ENCODE results near the gene CNKSR1.
A peak's percentile ranks its signal among the peaks of the same experiment; 100 is the strongest.

The CNKSR1 gene

GRCh38 chr1:26161415-26162219, 15.7 kb upstream of the CNKSR1 start:
- DNase-seq, result peak; percentile 50 to 62

GRCh38 chr1:26162220-26162709, 15.0 kb upstream of the CNKSR1 start:
- DNase-seq, result no peak

DNA sequence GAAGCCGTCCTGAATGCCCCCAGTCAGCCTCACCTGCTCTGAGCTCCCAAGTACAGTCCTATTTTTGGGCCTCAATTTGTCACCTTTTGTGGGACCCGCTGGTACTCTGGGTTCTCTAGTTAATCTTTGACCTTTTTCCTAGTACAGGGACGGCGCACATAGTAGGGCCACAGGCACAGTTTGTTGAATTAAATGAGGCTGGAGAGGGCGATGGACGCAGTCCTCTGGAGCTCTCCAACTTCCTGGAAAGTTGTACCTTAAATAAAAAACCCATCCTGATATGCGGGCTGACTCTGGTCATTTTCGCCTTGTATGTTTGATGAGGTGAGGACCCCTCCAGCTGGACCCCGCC, 13.6 kb upstream of the CNKSR1 start:
- DNase-seq, result no peak

GRCh38 chr1:26164036-26164860, 13.0 kb upstream of the CNKSR1 start:
- DNase-seq, result peak in 1 of 2 experiments; percentile 18

- no peak for DNase-seq
Measured at GRCh38 chr1:26164861-26165842, 12.1 kb upstream of the CNKSR1 start.

DNA sequence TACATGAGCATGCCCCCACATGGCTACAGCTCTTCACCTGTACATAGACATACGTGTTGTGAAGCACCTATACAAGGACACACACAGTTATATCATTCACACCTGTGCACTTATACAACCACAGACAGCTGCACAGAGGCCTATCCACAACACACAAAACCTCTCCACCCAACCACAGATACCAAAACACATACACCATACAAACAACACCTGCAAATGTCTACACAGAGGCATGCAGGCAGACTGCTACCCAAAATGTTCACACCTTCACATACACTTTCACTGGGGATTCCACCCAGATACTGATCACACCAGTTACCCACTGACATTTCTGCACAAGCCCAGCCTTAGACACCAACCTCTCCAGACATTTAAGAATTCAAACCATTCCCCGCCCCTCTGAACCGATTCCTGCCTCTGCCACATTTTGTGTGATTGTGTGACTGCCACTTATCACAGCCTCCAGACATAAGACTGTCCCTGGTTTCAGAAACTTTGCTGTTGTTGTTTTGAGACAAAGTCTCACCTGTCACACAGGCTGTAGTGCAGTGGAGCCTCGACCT, 10.5 kb upstream of the CNKSR1 start:
- no peak for DNase-seq

GRCh38 chr1:26168410-26169197, 8.7 kb upstream of the CNKSR1 start, which contains the start of gene C1orf232:
Gene C1orf232 (minus strand): TSS chr1:26168963. CDS start chr1:26168499, 464 bp downstream.
- peak; percentile 52 to 62 for DNase-seq

DNA sequence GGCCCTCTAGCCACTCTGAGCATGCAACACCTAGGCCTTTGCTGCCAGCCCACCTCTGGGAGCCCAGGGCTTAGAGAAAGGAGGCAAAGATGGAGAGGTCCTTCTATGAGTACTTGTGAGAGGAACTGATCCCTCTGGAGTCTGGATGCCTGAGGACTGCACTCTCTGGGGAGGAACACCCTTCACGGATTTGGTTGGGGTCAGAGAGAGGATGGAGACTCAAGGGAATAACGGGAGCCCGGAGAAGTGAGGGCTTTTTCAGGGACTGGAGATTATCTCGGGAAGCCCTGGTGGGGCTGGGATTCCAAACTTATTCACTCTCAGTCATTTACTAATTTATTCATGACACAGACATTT, 8.1 kb upstream of the CNKSR1 start:
- no peak for DNase-seq

- DNase-seq, result peak; percentile 83 to 93
Measured at GRCh38 chr1:26169669-26170471, 7.4 kb upstream of the CNKSR1 start, which contains the start of gene ZNF593. Gene ZNF593 (plus strand): TSS chr1:26169908. CDS start chr1:26169984, 76 bp downstream.

DNA sequence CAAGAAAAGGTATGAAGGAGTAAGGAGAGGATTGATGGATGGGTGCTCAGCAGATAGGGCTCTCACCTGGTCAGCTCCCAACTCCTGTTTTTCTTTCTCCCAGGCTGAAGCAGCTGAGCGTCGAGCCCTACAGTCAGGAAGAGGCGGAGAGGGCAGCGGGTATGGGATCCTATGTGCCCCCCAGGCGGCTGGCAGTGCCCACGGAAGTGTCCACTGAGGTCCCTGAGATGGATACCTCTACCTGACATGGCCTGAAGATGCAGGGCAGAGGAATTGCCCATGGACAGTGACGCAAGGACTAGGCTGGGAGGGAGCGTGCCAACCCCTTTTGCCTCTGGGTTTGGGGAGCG, 6.8 kb upstream of the CNKSR1 start:
- no peak for DNase-seq

- DNase-seq, result no peak
Measured at GRCh38 chr1:26171084-26172072, 5.9 kb upstream of the CNKSR1 start, which contains the start of gene ZNF593OS. Gene ZNF593OS (minus strand): TSS chr1:26171832. CDS start chr1:26171661, 171 bp downstream.

- no peak for DNase-seq
Measured at GRCh38 chr1:26175346-26175745, 1.9 kb upstream of the CNKSR1 start.

- DNase-seq, result no peak
Measured at GRCh38 chr1:26180010-26180506, 2.8 kb downstream of the CNKSR1 start.

DNA sequence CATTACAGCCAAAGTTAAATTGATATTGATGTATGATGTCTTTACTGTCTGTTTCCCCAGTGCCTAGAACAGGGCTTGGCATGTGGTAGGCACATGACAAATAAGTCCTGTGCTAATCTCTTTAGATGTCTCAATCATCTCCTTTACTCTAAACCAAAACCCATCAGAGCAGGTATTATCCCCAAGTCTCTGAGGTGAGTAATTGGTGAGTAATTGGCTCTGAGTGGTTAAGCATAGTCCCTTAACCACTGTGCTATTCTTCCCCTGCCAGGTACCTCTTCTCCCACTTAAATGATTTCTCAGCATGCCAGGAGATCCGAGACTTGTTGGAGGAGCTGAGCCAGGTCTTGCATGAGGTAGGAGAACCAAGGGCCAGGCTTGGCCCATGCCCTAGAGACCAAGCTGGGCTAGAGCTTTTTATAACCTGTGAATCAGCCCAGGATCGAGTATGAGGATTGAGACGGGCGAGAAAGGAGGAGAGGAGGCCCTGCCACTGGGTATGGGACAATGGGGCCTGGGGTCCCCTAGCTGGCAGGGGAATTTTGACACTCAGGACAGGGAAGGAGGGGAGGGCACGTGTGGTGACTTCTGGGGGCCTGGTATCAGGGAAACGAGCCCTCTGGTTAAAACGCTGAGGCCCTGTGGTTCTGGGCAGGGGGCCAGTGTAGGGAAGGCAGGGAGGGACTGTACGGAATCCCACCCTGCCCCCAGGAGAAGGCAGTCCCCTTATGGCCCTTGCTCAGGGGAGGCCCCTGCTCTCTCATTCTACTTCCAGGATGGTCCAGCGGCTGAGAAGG, 4.5 kb downstream of the CNKSR1 start:
- no peak for DNase-seq

- no peak for DNase-seq
Measured at GRCh38 chr1:26182383-26182696, 5.0 kb downstream of the CNKSR1 start.

DNA sequence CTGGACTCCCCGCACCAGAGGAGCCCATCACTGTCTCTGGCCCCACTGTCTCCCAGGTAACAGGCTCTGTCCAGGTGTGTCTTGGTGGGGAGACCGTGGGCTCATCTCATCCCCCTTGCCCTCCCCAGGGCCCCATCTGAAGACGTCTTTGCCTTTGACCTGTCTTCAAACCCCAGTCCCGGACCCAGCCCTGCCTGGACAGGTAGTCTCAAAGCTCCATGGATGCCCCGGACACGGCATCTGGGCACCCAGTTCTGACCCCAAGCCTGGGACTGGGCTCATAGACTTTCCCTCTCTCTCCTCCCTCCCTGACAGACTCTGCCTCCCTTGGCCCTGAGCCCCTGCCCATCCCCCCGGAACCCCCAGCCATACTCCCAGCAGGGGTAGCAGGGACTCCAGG, 6.8 kb downstream of the CNKSR1 start:
- no peak for DNase-seq

DNA sequence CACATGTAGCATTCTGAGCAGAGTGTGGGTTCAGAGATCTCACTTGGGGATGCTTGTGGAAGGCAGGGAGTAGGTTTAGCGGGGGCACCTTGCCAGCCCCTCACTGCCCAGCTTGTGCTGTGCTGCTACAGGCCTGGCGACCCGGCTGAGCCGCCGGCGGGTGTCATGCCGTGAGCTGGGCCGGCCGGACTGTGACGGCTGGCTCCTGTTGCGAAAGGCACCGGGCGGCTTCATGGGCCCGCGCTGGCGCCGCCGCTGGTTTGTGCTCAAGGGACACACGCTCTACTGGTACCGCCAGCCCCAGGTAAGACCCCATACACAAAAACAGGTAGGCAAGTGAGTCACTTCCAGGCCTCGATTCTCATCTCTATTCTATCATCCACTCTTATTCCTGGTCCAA, 7.6 kb downstream of the CNKSR1 start:
- DNase-seq, result no peak

DNA sequence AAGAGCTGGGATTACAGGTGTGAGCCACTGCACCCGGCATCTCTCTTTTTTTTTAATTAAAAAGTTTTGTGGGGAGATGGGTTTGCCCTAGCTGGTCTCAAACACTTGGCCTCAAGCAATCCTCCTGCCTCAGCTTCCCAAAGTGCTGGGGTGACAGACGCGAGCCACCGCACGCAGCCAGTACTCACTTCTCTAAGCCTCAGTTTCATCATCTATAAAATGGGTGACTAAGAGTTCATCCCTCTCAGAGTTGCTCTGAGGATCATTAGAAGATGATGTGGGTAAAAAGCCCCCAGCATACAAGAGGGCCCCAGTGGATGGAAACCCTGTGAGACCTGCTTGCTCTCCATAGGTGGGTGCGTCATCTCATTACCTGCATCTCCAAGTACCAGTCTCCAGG, 10.6 kb downstream of the CNKSR1 start:
- no peak for DNase-seq

Measured in NCI-H1930 (cell line).